COLO829 (cell line): ENCODE data around the gene REPS1.
"Not testable (repeated sequence)": the region's sequence is repeated elsewhere in the genome, so short reads cannot be mapped to it uniquely, and the experiment has no call there.

Experiments used
- DNase-seq: peaks from one replicate; pipeline ENCODE4 v3.0.0; 2012; ENCODE audit warnings: low spot score

Gene REPS1

GRCh38 chr6:138987643-138988468 is at the start of gene REPS1:
REPS1 (minus strand) TSS chr6:138988253; CDS start chr6:138987682, 571 bp downstream.
- peak; percentile 81 for DNase-seq

- DNase-seq = no peak
Observed at GRCh38 chr6:139037490-139037889, 49.4 kb upstream of the REPS1 start.

- DNase-seq = no peak
Observed at GRCh38 chr6:139030228-139030963, 42.3 kb upstream of the REPS1 start.

- no peak for DNase-seq
Observed at GRCh38 chr6:139029470-139030227, 41.6 kb upstream of the REPS1 start.

GRCh38 chr6:139028658-139029469 is 40.8 kb upstream of the REPS1 start, which contains the start of gene ABRACL:
ABRACL (plus strand) TSS chr6:139028745; CDS start chr6:139034161, 5,416 bp downstream.
- peak; percentile 59 for DNase-seq

- DNase-seq = no peak
Observed at GRCh38 chr6:139028215-139028657, 40.2 kb upstream of the REPS1 start.

- no peak for DNase-seq
Observed at GRCh38 chr6:139027620-139028182, 39.6 kb upstream of the REPS1 start.

GRCh38 chr6:139025416-139025815 is 37.4 kb upstream of the REPS1 start:
- DNase-seq = not testable (repeated sequence)

- no peak for DNase-seq
Observed at GRCh38 chr6:139020689-139021088, 32.6 kb upstream of the REPS1 start.

- no peak for DNase-seq
Observed at GRCh38 chr6:139019722-139020121, 31.7 kb upstream of the REPS1 start.

- no peak for DNase-seq
Observed at GRCh38 chr6:139017227-139017626, 29.2 kb upstream of the REPS1 start.

GRCh38 chr6:139016337-139017213 is 28.5 kb upstream of the REPS1 start:
- DNase-seq = no peak

- DNase-seq = no peak
Observed at GRCh38 chr6:139014945-139015344, 26.9 kb upstream of the REPS1 start.

GRCh38 chr6:139013185-139013800 is 25.2 kb upstream of the REPS1 start:
- DNase-seq = no peak

GRCh38 chr6:139011980-139012379 is 23.9 kb upstream of the REPS1 start:
- no peak for DNase-seq

- no peak for DNase-seq
Observed at GRCh38 chr6:139010674-139011073, 22.6 kb upstream of the REPS1 start.

GRCh38 chr6:139008117-139008516 is 20.1 kb upstream of the REPS1 start:
- no peak for DNase-seq

GRCh38 chr6:139007428-139007827 is 19.4 kb upstream of the REPS1 start:
- DNase-seq = no peak

GRCh38 chr6:139006477-139006876 is 18.4 kb upstream of the REPS1 start:
- no peak for DNase-seq

GRCh38 chr6:139003751-139004150 is 15.7 kb upstream of the REPS1 start:
- DNase-seq = no peak
